Astrocyte (in vitro differentiated cells and primary cell): ENCODE results near the gene FBXL7. TPM values are rescaled to one million over a fixed set of nuclear protein-coding genes. Genes with fewer than 3 reads are reported as not detected.

Experiments
- DNase-seq: peaks from one replicate; pipeline ENCODE4 v3.0.0-alpha.2; 2010; ENCODE audit warnings: low read depth
- FAIRE-seq: peaks from 2 replicates; lab custom pipeline; 2011; peaks lifted over from hg19 to GRCh38; lab: Jason Lieb, UNC
- H2AFZ ChIP-seq: 2 replicates; pipeline ENCODE4 v1.6.0; 2012; ENCODE audit warnings: low read depth, low read length, inconsistent platforms
- H3K27ac ChIP-seq: 2 replicates; pipeline ENCODE4 v1.5.1; 2011; ENCODE audit warnings: low read depth, low read length, inconsistent platforms
- H3K27me3 ChIP-seq: 2 replicates; pipeline ENCODE4 v1.6.0; 2011; ENCODE audit warnings: low read length, inconsistent platforms; ENCODE audit not compliant: insufficient read depth
- H3K36me3 ChIP-seq: 2 replicates; pipeline ENCODE4 v1.5.1; 2011; ENCODE audit warnings: low read length, inconsistent platforms; ENCODE audit not compliant: insufficient read depth
- H3K4me1 ChIP-seq: 2 replicates; pipeline ENCODE4 v1.5.1; 2011; ENCODE audit warnings: low read length, inconsistent platforms; ENCODE audit not compliant: insufficient read depth
- H3K4me2 ChIP-seq: 2 replicates; pipeline ENCODE4 v1.6.0; 2012; ENCODE audit warnings: low read length, inconsistent platforms
- H3K4me3 ChIP-seq: 2 replicates; pipeline ENCODE4 v1.5.1; 2011; ENCODE audit warnings: low read depth, mild to moderate bottlenecking, low read length, inconsistent platforms; ENCODE audit not compliant: insufficient read depth
- H3K79me2 ChIP-seq: 2 replicates; pipeline ENCODE4 v1.6.0; 2012; ENCODE audit warnings: mild to moderate bottlenecking, low read length, inconsistent platforms; ENCODE audit not compliant: insufficient read depth
- H3K9ac ChIP-seq: 2 replicates; pipeline ENCODE4 v1.6.0; 2012; ENCODE audit warnings: mild to moderate bottlenecking, low read length, inconsistent platforms
- H3K9me3 ChIP-seq: 2 replicates; pipeline ENCODE4 v1.5.1; 2012; ENCODE audit warnings: low read depth, mild to moderate bottlenecking, low read length, inconsistent platforms; ENCODE audit not compliant: insufficient read depth
- H4K20me1 ChIP-seq: 2 replicates; pipeline ENCODE4 v1.6.0; 2012; ENCODE audit warnings: low read length, inconsistent platforms; ENCODE audit not compliant: insufficient read depth
- H3K27ac Mint-ChIP-seq: one replicate; pipeline ENCODE4 v1.8.0; 2021; ENCODE audit warnings: mild to moderate bottlenecking, mixed read lengths; ENCODE audit not compliant: unreplicated experiment
- H3K27me3 Mint-ChIP-seq: one replicate; pipeline ENCODE4 v1.8.0; 2021; ENCODE audit warnings: low read depth, mixed read lengths; ENCODE audit not compliant: unreplicated experiment
- H3K36me3 Mint-ChIP-seq: one replicate; pipeline ENCODE4 v1.8.0; 2021; ENCODE audit warnings: low read depth, mixed read lengths; ENCODE audit not compliant: unreplicated experiment
- H3K4me1 Mint-ChIP-seq: one replicate; pipeline ENCODE4 v1.8.0; 2021; ENCODE audit warnings: low read depth, mixed read lengths; ENCODE audit not compliant: unreplicated experiment
- H3K4me3 Mint-ChIP-seq: one replicate; pipeline ENCODE4 v1.8.0; 2021; ENCODE audit warnings: mild to moderate bottlenecking, moderate library complexity, mixed read lengths; ENCODE audit not compliant: unreplicated experiment
- H3K9me3 Mint-ChIP-seq: one replicate; pipeline ENCODE4 v1.8.0; 2021; ENCODE audit warnings: mild to moderate bottlenecking, mixed read lengths; ENCODE audit not compliant: unreplicated experiment
- EZH2 ChIP-seq: IDR thresholded peaks from 2 replicates; pipeline ENCODE4 v1.6.1; 2012; ENCODE audit warnings: mild to moderate bottlenecking, low read length, inconsistent platforms; ENCODE audit not compliant: insufficient read depth
- total RNA-seq: library from RNA; stranded (reverse); gene quantifications from 2 replicates; pipeline ENCODE4 v1.2.1, GENCODE V29; 2021
- TF ChIP-seq, protein P1 (sequence below): IDR thresholded peaks from 2 replicates; pipeline ENCODE4 v1.5.1; 2011; ENCODE audit warnings: low read depth, mild to moderate bottlenecking, inconsistent platforms, low read length, moderate library complexity; ENCODE audit not compliant: insufficient read depth

FBXL7 gene
- total RNA-seq, 1 donor from 2014 or later = 21.0 TPM

DNA sequence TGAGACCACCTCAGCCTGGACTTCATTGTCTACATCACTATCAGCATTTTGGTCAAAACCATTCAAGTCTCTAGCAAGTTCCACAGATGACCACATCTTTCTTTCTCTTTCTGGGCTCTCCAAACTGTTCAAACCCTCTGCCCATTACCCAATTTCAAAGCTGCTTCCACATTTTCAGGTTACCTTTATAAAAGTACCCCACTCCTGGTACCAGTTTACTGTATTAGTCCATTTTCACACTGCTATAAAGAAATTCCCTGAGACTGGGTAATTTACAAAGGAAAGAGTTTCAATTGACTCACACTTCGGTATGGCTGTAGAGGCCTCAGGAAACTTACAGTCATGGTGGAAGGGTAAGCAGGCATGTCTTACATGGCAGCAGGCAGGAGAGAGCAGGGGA is 84.5 kb downstream of the FBXL7 start:
- Histone ChIP-seq H3K4me3 (no peak overlapping the region), H3K27ac (no peak overlapping the region), H3K9me3 (peaks cover 8% of the 10 kb centered on the region), H2AFZ (no peak overlapping the region), H3K79me2 (peaks cover 6% of the 10 kb centered on the region), H3K9ac (no peak overlapping the region), H3K36me3 (no peaks in the 10 kb centered on the region), H4K20me1 (peaks cover 16% of the 10 kb centered on the region), H3K4me2 (no peak overlapping the region), H3K27me3 (no peaks in the 10 kb centered on the region), H3K4me1 (no peaks in the 10 kb centered on the region)
- Mint-ChIP-seq H3K4me1 (peaks cover 5% of the 10 kb centered on the region), H3K4me3 (no peak overlapping the region), H3K9me3 (peaks cover 14% of the 10 kb centered on the region), H3K36me3 (peaks cover 40% of the 10 kb centered on the region), H3K27me3 (no peaks in the 10 kb centered on the region), H3K27ac (no peak overlapping the region)
- TF ChIP-seq, protein P1, sequence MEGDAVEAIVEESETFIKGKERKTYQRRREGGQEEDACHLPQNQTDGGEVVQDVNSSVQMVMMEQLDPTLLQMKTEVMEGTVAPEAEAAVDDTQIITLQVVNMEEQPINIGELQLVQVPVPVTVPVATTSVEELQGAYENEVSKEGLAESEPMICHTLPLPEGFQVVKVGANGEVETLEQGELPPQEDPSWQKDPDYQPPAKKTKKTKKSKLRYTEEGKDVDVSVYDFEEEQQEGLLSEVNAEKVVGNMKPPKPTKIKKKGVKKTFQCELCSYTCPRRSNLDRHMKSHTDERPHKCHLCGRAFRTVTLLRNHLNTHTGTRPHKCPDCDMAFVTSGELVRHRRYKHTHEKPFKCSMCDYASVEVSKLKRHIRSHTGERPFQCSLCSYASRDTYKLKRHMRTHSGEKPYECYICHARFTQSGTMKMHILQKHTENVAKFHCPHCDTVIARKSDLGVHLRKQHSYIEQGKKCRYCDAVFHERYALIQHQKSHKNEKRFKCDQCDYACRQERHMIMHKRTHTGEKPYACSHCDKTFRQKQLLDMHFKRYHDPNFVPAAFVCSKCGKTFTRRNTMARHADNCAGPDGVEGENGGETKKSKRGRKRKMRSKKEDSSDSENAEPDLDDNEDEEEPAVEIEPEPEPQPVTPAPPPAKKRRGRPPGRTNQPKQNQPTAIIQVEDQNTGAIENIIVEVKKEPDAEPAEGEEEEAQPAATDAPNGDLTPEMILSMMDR = no peak
- no peak for TF ChIP-seq EZH2
- FAIRE-seq = no peak
- DNase-seq = no peak

DNA sequence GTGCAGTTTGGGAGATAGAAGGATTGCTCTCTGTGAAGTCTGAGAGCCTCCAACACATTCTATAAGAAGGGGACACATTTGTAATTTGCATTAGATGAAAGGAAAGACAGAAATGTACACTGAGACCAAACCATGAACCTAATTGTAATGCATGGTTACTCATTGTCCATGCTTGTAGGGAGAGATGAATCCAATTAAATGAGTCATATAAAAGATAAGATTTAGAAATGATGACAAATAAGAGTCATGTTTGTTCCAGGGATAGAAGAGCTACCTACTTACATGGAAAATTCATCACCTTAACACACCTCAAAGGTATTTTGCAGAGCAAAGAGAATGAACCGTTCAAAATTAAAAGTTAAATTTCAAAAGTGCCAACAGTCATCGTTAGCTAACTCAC is 85.1 kb downstream of the FBXL7 start:
- peaks cover 16% of the 10 kb centered on the region for H4K20me1 ChIP-seq
- Mint-ChIP-seq H3K4me1 (no peaks in the 10 kb centered on the region), H3K36me3 (peaks cover 35% of the 10 kb centered on the region), H3K27ac (no peak overlapping the region), H3K4me3 (no peak overlapping the region), H3K27me3 (no peaks in the 10 kb centered on the region), H3K9me3 (peaks cover 14% of the 10 kb centered on the region)
- FAIRE-seq (peak; percentile 23), DNase-seq (peak; percentile 71)
- no peaks in the 10 kb centered on the region for H3K27me3 ChIP-seq
- H3K4me2 ChIP-seq = no peak overlapping the region
- peaks cover 5% of the 10 kb centered on the region for H3K79me2 ChIP-seq
- peaks cover 8% of the 10 kb centered on the region for H3K9me3 ChIP-seq
- no peak overlapping the region for H3K9ac ChIP-seq
- H2AFZ ChIP-seq = no peak overlapping the region
- H3K27ac ChIP-seq = no peak overlapping the region
- H3K36me3 ChIP-seq = no peaks in the 10 kb centered on the region
- TF ChIP-seq, protein P1 = no peak
- TF ChIP-seq EZH2 = no peak
- H3K4me1 ChIP-seq = no peaks in the 10 kb centered on the region
- H3K4me3 ChIP-seq = no peak overlapping the region

DNA sequence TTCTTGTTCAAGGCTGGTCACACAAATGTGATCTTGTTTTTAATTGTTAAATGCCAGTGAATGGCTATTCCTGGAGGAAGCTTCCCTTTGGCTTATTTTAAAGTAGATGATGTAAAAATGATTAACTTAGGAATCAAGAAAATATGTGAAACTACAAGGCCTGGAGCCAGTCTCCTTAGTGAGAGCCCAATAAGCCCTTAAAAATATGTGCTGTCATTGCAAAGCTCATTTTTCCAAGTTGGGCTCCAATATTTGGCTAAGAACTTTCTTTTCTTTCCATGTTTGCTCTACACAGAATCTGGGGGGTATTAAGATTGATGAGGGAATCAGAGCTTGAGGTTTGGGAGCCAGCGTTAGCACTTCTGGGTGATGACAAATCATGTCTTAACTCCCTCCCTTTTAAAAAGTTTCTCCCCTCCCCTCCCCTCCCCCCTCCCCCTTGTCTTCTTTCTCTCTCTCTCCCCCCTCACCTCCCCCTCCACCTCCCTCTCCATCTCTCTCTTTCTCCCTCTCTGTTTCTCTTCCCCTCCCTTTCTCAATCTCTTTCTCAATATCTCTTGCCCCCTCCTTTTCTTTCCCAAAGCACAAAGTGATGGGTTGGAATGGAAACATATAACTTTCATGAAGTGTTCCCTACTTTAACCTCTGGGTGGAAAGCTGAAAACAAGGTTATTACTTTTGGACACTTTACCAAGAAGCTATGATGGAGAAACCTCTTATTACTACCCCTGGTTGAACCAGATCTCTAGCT is 86.0 kb downstream of the FBXL7 start:
- Histone ChIP-seq H3K79me2 (peaks cover 3% of the 10 kb centered on the region), H3K27ac (no peak overlapping the region), H3K27me3 (no peaks in the 10 kb centered on the region), H3K4me2 (no peak overlapping the region), H4K20me1 (peaks cover 21% of the 10 kb centered on the region), H3K36me3 (no peaks in the 10 kb centered on the region), H3K4me1 (no peaks in the 10 kb centered on the region), H2AFZ (no peak overlapping the region), H3K9ac (no peak overlapping the region), H3K4me3 (no peak overlapping the region), H3K9me3 (peaks cover 8% of the 10 kb centered on the region)
- H3K4me1 Mint-ChIP-seq = no peaks in the 10 kb centered on the region
- DNase-seq (peak; percentile 78), FAIRE-seq (no peak)
- no peak overlapping the region for H3K27ac Mint-ChIP-seq
- TF ChIP-seq, protein P1 = no peak
- no peak for TF ChIP-seq EZH2
- H3K4me3 Mint-ChIP-seq = no peak overlapping the region
- H3K36me3 Mint-ChIP-seq = peaks cover 34% of the 10 kb centered on the region
- peaks cover 14% of the 10 kb centered on the region for H3K9me3 Mint-ChIP-seq
- no peaks in the 10 kb centered on the region for H3K27me3 Mint-ChIP-seq
